AG09319 (cell line): ENCODE results near the gene IFNAR2.

Experiments used
- DNase-seq: peaks from one replicate; pipeline ENCODE4 v3.0.0-alpha.2; 2010; ENCODE audit warnings: low read depth; ENCODE audit errors: extremely low read depth
- CTCF ChIP-seq: IDR thresholded peaks from 2 replicates; pipeline ENCODE4 v1.5.1; 2011; ENCODE audit warnings: low read depth, mild to moderate bottlenecking, inconsistent platforms, low read length, moderate library complexity

Gene IFNAR2

GRCh38 chr21:33268393-33268736, 38.6 kb downstream of the IFNAR2 start:
- no peak for DNase-seq
- TF ChIP-seq CTCF: no peak

- DNase-seq: no peak
- no peak for TF ChIP-seq CTCF
These were observed 39.2 kb downstream of the IFNAR2 start for GRCh38 chr21:33268737-33269441.

DNA sequence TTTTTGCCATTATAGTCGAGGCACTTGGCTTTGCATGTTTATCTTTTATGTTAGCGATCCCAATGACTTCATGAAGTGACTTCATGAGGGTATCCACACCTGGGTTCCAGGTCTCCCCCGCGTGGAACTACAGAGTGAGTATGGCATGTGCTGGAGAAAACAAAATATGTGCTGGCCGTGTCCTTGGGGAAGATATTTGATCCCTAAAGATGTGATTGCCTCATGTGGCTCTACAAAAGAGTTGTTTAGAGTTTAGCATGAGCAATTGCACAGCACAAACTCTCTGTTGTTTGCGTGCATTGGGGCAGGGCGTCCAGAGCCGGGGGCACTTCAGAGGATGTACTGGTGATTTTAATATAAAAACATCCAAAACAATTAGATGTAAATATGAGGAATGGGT, 41.2 kb downstream of the IFNAR2 start:
- DNase-seq: no peak
- TF ChIP-seq CTCF: no peak

DNA sequence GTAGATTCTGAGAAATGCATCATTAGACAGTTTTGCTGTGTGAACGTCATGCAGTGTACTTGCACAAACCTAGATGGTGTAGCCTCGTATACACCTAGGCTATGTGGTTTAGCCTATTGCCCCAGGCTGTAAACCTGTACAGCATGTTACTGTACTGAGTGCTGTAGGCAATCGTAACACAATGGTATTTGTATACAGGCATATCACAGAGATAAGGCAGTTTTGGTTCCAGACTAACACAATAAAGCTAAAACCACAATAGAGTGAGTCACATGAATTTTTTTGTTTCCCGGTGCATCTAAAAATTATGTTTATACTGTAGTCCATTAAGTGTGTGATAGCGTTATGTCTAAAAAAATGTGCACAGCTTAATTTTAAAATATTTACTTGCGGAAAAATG, 43.3 kb downstream of the IFNAR2 start:
- no peak for TF ChIP-seq CTCF
- no peak for DNase-seq

DNA sequence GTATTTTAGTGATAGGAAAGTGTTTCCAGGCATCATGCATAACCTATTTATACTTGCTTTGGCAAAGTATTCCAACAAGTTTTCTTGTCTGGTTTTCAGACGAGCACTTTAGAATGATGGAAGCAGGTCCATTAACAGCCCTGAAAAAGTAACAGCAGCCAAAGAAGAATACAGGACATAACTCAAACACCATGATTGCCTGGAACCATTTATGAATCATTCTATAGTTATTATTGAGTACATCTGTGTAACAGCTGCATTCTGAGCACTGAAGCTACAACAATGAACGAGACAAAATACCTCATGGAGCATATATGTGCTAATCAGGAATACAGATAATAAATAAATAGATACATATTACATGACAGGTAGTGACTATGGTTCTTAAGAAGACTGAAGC, 49.0 kb downstream of the IFNAR2 start:
- no peak for TF ChIP-seq CTCF
- DNase-seq: no peak

GRCh38 chr21:33279330-33279820, 49.6 kb downstream of the IFNAR2 start:
- no peak for TF ChIP-seq CTCF
- no peak for DNase-seq
